ENCODE measurements around the gene LENG9. TPM values are rescaled to one million over a fixed set of nuclear protein-coding genes. Genes with fewer than 3 reads are reported as not detected.
A peak's percentile ranks its signal among the peaks of the same experiment; 100 is the strongest.

LENG9 gene
- total and polyA plus RNA-seq, 2 of the 13 experiments (the other 11 are each of a cell fraction or from before 2014, with no cell fraction given) = 0.75 to 2.9 TPM

GRCh38 chr19:54448774-54449700 lies 14.5 kb downstream of the LENG9 start, which contains the start of gene LENG8 (continued):
- TF ChIP-seq, protein P1, sequence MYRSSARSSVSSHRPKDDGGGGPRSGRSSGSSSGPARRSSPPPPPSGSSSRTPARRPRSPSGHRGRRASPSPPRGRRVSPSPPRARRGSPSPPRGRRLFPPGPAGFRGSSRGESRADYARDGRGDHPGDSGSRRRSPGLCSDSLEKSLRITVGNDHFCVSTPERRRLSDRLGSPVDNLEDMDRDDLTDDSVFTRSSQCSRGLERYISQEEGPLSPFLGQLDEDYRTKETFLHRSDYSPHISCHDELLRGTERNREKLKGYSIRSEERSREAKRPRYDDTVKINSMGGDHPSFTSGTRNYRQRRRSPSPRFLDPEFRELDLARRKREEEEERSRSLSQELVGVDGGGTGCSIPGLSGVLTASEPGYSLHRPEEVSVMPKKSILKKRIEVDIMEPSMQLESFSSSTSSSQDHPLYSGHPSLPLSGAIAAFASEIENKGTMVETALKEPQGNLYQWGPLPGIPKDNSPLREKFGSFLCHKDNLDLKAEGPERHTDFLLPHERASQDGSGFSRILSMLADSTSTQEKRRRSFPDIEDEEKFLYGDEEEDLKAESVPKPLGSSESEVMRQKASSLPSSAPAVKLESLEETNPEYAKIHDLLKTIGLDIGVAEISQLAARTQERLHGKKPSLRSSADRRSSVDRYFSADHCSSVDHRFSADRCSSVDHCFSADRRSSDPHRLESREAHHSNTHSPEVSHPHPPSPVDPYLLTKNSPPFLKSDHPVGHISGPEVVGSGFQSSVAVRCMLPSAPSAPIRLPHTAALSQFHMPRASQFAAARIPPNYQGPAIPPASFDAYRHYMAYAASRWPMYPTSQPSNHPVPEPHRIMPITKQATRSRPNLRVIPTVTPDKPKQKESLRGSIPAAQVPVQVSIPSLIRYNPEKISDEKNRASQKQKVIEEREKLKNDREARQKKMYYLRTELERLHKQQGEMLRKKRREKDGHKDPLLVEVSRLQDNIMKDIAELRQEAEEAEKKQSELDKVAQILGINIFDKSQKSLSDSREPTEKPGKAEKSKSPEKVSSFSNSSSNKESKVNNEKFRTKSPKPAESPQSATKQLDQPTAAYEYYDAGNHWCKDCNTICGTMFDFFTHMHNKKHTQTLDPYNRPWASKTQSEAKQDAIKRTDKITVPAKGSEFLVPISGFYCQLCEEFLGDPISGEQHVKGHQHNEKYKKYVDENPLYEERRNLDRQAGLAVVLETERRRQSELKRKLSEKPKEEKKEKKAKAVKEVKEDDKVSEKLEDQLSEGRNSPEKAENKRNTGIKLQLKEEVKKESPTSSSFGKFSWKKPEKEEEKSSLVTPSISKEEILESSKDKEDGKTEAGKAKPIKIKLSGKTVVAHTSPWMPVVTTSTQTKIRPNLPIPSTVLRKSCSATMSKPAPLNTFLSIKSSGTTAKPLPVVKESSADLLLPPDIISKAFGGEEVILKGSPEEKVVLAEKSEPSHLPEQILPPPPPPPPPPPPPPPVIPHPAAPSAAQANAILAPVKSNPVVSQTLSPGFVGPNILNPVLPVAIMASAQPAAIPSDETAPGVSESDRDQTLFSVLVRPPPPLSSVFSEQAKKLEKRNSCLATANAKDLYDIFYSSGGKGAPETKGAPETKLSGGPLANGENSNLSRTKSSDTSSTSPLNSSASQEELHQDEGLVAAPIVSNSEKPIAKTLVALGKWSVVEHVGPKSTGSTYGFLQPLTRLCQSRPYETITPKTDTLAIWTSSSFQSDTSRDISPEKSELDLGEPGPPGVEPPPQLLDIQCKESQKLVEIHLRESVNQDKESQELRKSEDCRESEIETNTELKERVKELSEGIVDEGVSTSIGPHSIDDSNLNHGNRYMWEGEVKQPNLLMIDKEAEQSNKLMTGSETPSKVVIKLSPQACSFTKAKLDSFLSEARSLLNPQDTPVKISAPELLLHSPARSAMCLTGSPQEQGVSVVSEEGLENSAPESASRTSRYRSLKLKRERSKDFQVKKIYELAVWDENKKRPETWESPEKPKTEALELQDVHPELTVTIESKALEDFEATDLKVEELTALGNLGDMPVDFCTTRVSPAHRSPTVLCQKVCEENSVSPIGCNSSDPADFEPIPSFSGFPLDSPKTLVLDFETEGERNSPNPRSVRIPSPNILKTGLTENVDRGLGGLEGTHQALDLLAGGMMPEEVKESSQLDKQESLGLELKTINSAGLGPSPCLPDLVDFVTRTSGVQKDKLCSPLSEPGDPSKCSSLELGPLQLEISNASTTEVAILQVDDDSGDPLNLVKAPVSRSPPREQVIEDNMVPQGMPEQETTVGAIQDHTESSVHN (CRISPR knock-in tag; IDR thresholded peaks at IDR 0.05) = peak; percentile 85; the same call in 1 of the 2 replicates
- TF ChIP-seq PRDM10 (CRISPR knock-in tag; IDR thresholded peaks at IDR 0.05; ENCODE audit: low read depth) (no peak), FOXK1 (CRISPR knock-in tag; IDR thresholded peaks at IDR 0.05; ENCODE audit: borderline replicate concordance, low read depth) (no peak; the same call in 1 of the 2 replicates), MAZ (IDR thresholded peaks at IDR 0.05; ENCODE audit: borderline replicate concordance, low read depth, low read length) (no peak), MAZ (CRISPR knock-in tag; IDR thresholded peaks at IDR 0.05; ENCODE audit: low read depth) (peak; percentile 88), YEATS4 (CRISPR knock-in tag; IDR thresholded peaks at IDR 0.05; ENCODE audit: borderline replicate concordance) (peak; percentile 92)

Measured in HepG2 (cell line).